K562 (cell line): ENCODE results near the gene LRRC15. TPM values are rescaled to one million over a fixed set of nuclear protein-coding genes. Genes with fewer than 3 reads are reported as not detected.

Source experiments
- CBX2 ChIP-seq: fragments of 200-600 bp; sonication (generic); IDR thresholded peaks from one replicate; pipeline ENCODE4 v1.6.1; 2012; ENCODE audit warnings: mild to moderate bottlenecking, low read length, inconsistent platforms; ENCODE audit not compliant: insufficient read depth, poor library complexity, severe bottlenecking
- EZH2 ChIP-seq: IDR thresholded peaks from 2 replicates; pipeline ENCODE4 v1.6.1; 2012; ENCODE audit warnings: low read depth, mild to moderate bottlenecking, inconsistent platforms, low read length, borderline replicate concordance
- FOS ChIP-seq: IDR thresholded peaks from 3 replicates; pipeline ENCODE4 v1.6.1; 2011; ENCODE audit not compliant: insufficient read length; ENCODE audit errors: extremely low read depth
- FUS ChIP-seq: fragments of 200-400 bp; formaldehyde crosslinking; optimal IDR thresholded peaks from 2 replicates; pipeline ENCODE3; 2017; ENCODE audit warnings: low read depth, low read length
- GABPA ChIP-seq: fragments of 200-800 bp; sonication (Bioruptor generic); conservative IDR thresholded peaks from 2 replicates; pipeline ENCODE4 v1.6.1; 2016; ENCODE audit warnings: low read depth, missing genetic modification characterization, missing compliant biosample characterization
- HDAC8 ChIP-seq: fragments of 450-650 bp; IDR thresholded peaks from 2 replicates; pipeline ENCODE4 v1.6.1; 2016; ENCODE audit warnings: mild to moderate bottlenecking, missing genetic modification characterization, moderate library complexity, missing compliant biosample characterization
- LEF1 ChIP-seq: fragments of 450-650 bp; IDR thresholded peaks from 2 replicates; pipeline ENCODE4 v1.6.1; 2016; ENCODE audit warnings: mild to moderate bottlenecking
- MCM3 ChIP-seq: fragments of 450-650 bp; IDR thresholded peaks from 2 replicates; pipeline ENCODE4 v1.6.1; 2016
- MCM5 ChIP-seq: fragments of 450-650 bp; IDR thresholded peaks from 2 replicates; pipeline ENCODE4 v1.6.1; 2016; ENCODE audit warnings: low read depth
- MEIS2 ChIP-seq: fragments of 450-650 bp; IDR thresholded peaks from 2 replicates; pipeline ENCODE4 v1.6.1; 2014; ENCODE audit warnings: mild to moderate bottlenecking; ENCODE audit not compliant: partially characterized antibody
- POLR2G ChIP-seq: fragments of 200-400 bp; formaldehyde crosslinking; IDR thresholded peaks from 2 replicates; pipeline ENCODE4 v1.6.1; 2017; ENCODE audit warnings: low read depth, mild to moderate bottlenecking, antibody characterized with exemption, low read length, moderate library complexity
- SMARCA4 ChIP-seq: fragments of 450-650 bp; IDR thresholded peaks from 2 replicates; pipeline ENCODE4 v1.6.1; 2016
- TEAD4 ChIP-seq, 2 experiments: sonication (generic) in 1 of 2; formaldehyde crosslinking in 1 of 2; IDR thresholded peaks; 2 replicates each; pipeline versions ENCODE4 v1.6.1 to v1.8.0; 2012 to 2022; ENCODE audit warnings: borderline replicate concordance in 1 of 2, inconsistent platforms in 1 of 2, low read length in 1 of 2, mild to moderate bottlenecking in 1 of 2, missing genetic modification reagents in 1 of 2
- ZKSCAN1 ChIP-seq: fragments of 150-350 bp; IDR thresholded peaks from 2 replicates; pipeline ENCODE4 v1.6.1; 2016; ENCODE audit warnings: low read depth, low read length
- ZNF12 ChIP-seq: sonication (generic); formaldehyde crosslinking; IDR thresholded peaks from 2 replicates; pipeline ENCODE4 v1.4.0; 2020; ENCODE audit warnings: mild to moderate bottlenecking, missing genetic modification reagents
- ZNF384 ChIP-seq: IDR thresholded peaks from 2 replicates; pipeline ENCODE4 v1.6.1; 2012; ENCODE audit warnings: low read depth, low read length, improper control_type of control experiment
- polyA plus RNA-seq, 8 experiments: library from polyadenylated mRNA; depleted of rRNA in 4 of 8; stranded (reverse) in 5 of 8; unstranded in 3 of 8; fragments of >200 nt; fragmentation: Nextera tagmentation in 2 of 8; fragmentation: Illumina TruSeq in 1 of 8; extraction: Ambion mirVana in 2 of 8; extraction: Trizol in 1 of 8; gene quantifications; 2 replicates each; pipeline versions ENCODE4 v1.2.1 to v1.2.3, GENCODE V29; 2011 to 2014; ENCODE audit warnings: inconsistent platforms in 1 of 8, missing spikeins in 1 of 8
- total RNA-seq, 7 experiments: library from RNA; depleted of rRNA in 6 of 7; stranded (reverse); fragments of >200 nt in 6 of 7; fragmentation: Illumina TruSeq in 2 of 7; extraction: Trizol in 2 of 7; gene quantifications; 2 replicates each; pipeline versions ENCODE4 v1.2.1 to v1.2.3, GENCODE V29; 2011 to 2021; ENCODE audit warnings: low replicate concordance in 1 of 7
- TF ChIP-seq, protein P1 (sequence below): sonication (generic); formaldehyde crosslinking; IDR thresholded peaks from 2 replicates; pipeline ENCODE4 v1.8.0; 2022; ENCODE audit warnings: mild to moderate bottlenecking, low read depth, missing genetic modification reagents
- TF ChIP-seq, protein P2 (sequence below): sonication (generic); formaldehyde crosslinking; IDR thresholded peaks from 2 replicates; pipeline ENCODE4 v1.8.0; 2022; ENCODE audit warnings: mild to moderate bottlenecking, missing genetic modification reagents
- TF ChIP-seq, protein P3 (sequence below): fragments of 450-650 bp; conservative IDR thresholded peaks from 2 replicates; pipeline ENCODE4 v1.6.1; 2016; ENCODE audit warnings: missing genetic modification characterization, low read depth, mild to moderate bottlenecking, control low read depth, missing compliant biosample characterization
- TF ChIP-seq, protein P4 (sequence below): fragments of 450-650 bp; IDR thresholded peaks from 2 replicates; pipeline ENCODE4 v1.6.1; 2016; ENCODE audit warnings: low read depth, mild to moderate bottlenecking, moderate library complexity

LRRC15 gene
- total and polyA plus RNA-seq, 9 of the 15 experiments (the other 6 are each of a cell fraction or from before 2014, with no cell fraction given): not detected

DNA sequence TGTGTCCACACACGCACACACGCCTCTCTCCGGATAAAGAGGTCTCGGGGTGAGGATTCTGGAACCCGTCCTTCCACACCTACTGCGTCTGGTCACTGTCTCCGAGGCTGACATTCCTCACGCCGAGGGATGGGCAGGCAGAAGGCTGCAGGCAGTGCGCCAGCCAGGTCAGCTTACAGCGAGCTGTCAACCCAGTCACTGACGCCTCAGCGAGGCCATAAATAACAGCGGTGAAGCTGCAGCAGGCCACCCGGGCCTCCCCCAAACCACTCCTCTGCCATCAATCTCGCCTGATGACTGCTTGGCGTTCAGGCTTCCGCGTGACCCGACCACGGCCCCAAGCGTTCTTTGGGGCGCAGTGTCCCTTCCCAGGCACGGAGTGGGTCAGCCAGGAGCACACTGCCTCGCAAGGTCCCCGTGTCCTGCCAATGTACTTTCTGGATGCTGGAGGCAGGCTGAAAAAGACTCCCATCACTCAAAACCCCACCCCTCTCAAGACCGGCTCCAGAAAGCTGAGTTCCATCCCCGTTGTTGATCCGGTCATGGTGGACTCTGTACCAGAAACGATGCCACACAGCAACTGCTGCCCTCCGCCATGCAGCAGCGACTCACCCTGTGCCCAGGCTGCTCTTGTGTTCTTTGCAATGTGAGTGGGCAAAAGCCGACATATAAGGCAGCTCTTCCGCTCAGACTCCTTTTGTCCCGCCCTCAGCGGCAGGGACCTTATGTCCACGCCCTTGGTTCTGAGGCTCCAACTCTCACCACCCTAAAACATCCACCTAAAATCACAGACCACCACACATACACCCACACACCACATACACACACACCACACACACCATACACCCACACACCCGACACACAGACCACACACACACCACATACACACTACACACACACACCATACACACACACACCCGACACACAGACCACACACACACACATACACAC, 45.5 kb downstream of the LRRC15 start (continued):
- TF ChIP-seq, protein P1, sequence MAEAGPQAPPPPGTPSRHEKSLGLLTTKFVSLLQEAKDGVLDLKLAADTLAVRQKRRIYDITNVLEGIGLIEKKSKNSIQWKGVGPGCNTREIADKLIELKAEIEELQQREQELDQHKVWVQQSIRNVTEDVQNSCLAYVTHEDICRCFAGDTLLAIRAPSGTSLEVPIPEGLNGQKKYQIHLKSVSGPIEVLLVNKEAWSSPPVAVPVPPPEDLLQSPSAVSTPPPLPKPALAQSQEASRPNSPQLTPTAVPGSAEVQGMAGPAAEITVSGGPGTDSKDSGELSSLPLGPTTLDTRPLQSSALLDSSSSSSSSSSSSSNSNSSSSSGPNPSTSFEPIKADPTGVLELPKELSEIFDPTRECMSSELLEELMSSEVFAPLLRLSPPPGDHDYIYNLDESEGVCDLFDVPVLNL (CRISPR knock-in tag): no peak
- TF ChIP-seq ZKSCAN1: peak; percentile 15; the same call in 1 of the 2 replicates
- peak; percentile 84; the same call in 1 of the 2 replicates for TF ChIP-seq LEF1
- TF ChIP-seq SMARCA4: peak; percentile 58
- TF ChIP-seq GABPA (tag): peak; percentile 31; the same call in 1 of the 2 replicates
- TF ChIP-seq POLR2G: peak; percentile 67
- no peak for TF ChIP-seq CBX2
- no peak for TF ChIP-seq HDAC8 (tag)
- peak; percentile 100 for TF ChIP-seq MEIS2
- TF ChIP-seq, protein P2, sequence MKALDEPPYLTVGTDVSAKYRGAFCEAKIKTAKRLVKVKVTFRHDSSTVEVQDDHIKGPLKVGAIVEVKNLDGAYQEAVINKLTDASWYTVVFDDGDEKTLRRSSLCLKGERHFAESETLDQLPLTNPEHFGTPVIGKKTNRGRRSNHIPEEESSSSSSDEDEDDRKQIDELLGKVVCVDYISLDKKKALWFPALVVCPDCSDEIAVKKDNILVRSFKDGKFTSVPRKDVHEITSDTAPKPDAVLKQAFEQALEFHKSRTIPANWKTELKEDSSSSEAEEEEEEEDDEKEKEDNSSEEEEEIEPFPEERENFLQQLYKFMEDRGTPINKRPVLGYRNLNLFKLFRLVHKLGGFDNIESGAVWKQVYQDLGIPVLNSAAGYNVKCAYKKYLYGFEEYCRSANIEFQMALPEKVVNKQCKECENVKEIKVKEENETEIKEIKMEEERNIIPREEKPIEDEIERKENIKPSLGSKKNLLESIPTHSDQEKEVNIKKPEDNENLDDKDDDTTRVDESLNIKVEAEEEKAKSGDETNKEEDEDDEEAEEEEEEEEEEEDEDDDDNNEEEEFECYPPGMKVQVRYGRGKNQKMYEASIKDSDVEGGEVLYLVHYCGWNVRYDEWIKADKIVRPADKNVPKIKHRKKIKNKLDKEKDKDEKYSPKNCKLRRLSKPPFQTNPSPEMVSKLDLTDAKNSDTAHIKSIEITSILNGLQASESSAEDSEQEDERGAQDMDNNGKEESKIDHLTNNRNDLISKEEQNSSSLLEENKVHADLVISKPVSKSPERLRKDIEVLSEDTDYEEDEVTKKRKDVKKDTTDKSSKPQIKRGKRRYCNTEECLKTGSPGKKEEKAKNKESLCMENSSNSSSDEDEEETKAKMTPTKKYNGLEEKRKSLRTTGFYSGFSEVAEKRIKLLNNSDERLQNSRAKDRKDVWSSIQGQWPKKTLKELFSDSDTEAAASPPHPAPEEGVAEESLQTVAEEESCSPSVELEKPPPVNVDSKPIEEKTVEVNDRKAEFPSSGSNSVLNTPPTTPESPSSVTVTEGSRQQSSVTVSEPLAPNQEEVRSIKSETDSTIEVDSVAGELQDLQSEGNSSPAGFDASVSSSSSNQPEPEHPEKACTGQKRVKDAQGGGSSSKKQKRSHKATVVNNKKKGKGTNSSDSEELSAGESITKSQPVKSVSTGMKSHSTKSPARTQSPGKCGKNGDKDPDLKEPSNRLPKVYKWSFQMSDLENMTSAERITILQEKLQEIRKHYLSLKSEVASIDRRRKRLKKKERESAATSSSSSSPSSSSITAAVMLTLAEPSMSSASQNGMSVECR (CRISPR knock-in tag): peak; percentile 25; the same call in 1 of the 2 replicates
- peak; percentile 56; the same call in 1 of the 2 replicates for TF ChIP-seq TEAD4 (IDR thresholded peaks at IDR 0.05; ENCODE audit: low read length)
- peak; percentile 58; the same call in 1 of the 2 replicates for TF ChIP-seq TEAD4 (CRISPR knock-in tag; IDR thresholded peaks at IDR 0.05; ENCODE audit: borderline replicate concordance)
- no peak for TF ChIP-seq FOS
- TF ChIP-seq, protein P3, sequence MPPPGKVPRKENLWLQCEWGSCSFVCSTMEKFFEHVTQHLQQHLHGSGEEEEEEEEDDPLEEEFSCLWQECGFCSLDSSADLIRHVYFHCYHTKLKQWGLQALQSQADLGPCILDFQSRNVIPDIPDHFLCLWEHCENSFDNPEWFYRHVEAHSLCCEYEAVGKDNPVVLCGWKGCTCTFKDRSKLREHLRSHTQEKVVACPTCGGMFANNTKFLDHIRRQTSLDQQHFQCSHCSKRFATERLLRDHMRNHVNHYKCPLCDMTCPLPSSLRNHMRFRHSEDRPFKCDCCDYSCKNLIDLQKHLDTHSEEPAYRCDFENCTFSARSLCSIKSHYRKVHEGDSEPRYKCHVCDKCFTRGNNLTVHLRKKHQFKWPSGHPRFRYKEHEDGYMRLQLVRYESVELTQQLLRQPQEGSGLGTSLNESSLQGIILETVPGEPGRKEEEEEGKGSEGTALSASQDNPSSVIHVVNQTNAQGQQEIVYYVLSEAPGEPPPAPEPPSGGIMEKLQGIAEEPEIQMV (tag): no peak
- TF ChIP-seq ZNF384: no peak
- TF ChIP-seq MCM3: no peak
- TF ChIP-seq MCM5: no peak
- no peak for TF ChIP-seq EZH2
- TF ChIP-seq, protein P4, sequence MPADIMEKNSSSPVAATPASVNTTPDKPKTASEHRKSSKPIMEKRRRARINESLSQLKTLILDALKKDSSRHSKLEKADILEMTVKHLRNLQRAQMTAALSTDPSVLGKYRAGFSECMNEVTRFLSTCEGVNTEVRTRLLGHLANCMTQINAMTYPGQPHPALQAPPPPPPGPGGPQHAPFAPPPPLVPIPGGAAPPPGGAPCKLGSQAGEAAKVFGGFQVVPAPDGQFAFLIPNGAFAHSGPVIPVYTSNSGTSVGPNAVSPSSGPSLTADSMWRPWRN: peak; percentile 97
- TF ChIP-seq ZNF12 (CRISPR knock-in tag): no peak
- TF ChIP-seq FUS: no peak
